NCI-H1417 (cell line): ENCODE results near the gene NUAK1.
"Not testable (repeated sequence)": the region's sequence is repeated elsewhere in the genome, so short reads cannot be mapped to it uniquely, and the experiment has no call there.

Experiments used
- DNase-seq, 3 experiments: peaks; one replicate each; lab custom pipeline; 2025; lab: John Stamatoyannopoulos, UW

NUAK1 gene

GRCh38 chr12:106033161-106033675 lies 105.5 kb downstream of the NUAK1 start:
- no peak for DNase-seq

GRCh38 chr12:106032623-106032925 lies 106.2 kb downstream of the NUAK1 start:
- DNase-seq, result no peak

GRCh38 chr12:106031761-106032622 lies 106.8 kb downstream of the NUAK1 start:
- no peak for DNase-seq

GRCh38 chr12:106030210-106031071 lies 108.3 kb downstream of the NUAK1 start:
- no peak for DNase-seq

GRCh38 chr12:106029532-106029931 lies 109.2 kb downstream of the NUAK1 start:
- no peak for DNase-seq

- DNase-seq, result no peak
Observed at GRCh38 chr12:106027911-106028310, 110.8 kb downstream of the NUAK1 start.

- DNase-seq, result no peak
Observed at GRCh38 chr12:106027286-106027685, 111.5 kb downstream of the NUAK1 start.

GRCh38 chr12:106025129-106025528 lies 113.6 kb downstream of the NUAK1 start:
- DNase-seq, result no peak

GRCh38 chr12:106023039-106023438 lies 115.7 kb downstream of the NUAK1 start:
- no peak for DNase-seq

GRCh38 chr12:106022568-106023012 lies 116.2 kb downstream of the NUAK1 start:
- DNase-seq, result no peak

GRCh38 chr12:106021516-106021915 lies 117.2 kb downstream of the NUAK1 start:
- DNase-seq, result no peak

GRCh38 chr12:106020736-106021135 lies 118.0 kb downstream of the NUAK1 start:
- no peak for DNase-seq

- no peak for DNase-seq
Observed at GRCh38 chr12:106019144-106019543, 119.6 kb downstream of the NUAK1 start.

- DNase-seq, result no peak
Observed at GRCh38 chr12:106018286-106018685, 120.5 kb downstream of the NUAK1 start.

- not testable (repeated sequence) for DNase-seq
Observed at GRCh38 chr12:106016601-106017278, 122.0 kb downstream of the NUAK1 start.

- DNase-seq, result no peak
Observed at GRCh38 chr12:106015646-106016045, 123.1 kb downstream of the NUAK1 start.

- DNase-seq, result no peak
Observed at GRCh38 chr12:106013941-106014340, 124.8 kb downstream of the NUAK1 start.
